Astrocyte (in vitro differentiated cells and primary cell): ENCODE results near the gene ARHGAP24. TPM values are rescaled to one million over a fixed set of nuclear protein-coding genes. Genes with fewer than 3 reads are reported as not detected.

Experiments used
- DNase-seq: peaks from one replicate; pipeline ENCODE4 v3.0.0-alpha.2; 2010; ENCODE audit warnings: low read depth
- FAIRE-seq: peaks from 2 replicates; lab custom pipeline; 2011; peaks lifted over from hg19 to GRCh38; lab: Jason Lieb, UNC
- H2AFZ ChIP-seq: 2 replicates; pipeline ENCODE4 v1.6.0; 2012; ENCODE audit warnings: low read depth, low read length, inconsistent platforms
- H3K27ac ChIP-seq: 2 replicates; pipeline ENCODE4 v1.5.1; 2011; ENCODE audit warnings: low read depth, low read length, inconsistent platforms
- H3K27me3 ChIP-seq: 2 replicates; pipeline ENCODE4 v1.6.0; 2011; ENCODE audit warnings: low read length, inconsistent platforms; ENCODE audit not compliant: insufficient read depth
- H3K36me3 ChIP-seq: 2 replicates; pipeline ENCODE4 v1.5.1; 2011; ENCODE audit warnings: low read length, inconsistent platforms; ENCODE audit not compliant: insufficient read depth
- H3K4me1 ChIP-seq: 2 replicates; pipeline ENCODE4 v1.5.1; 2011; ENCODE audit warnings: low read length, inconsistent platforms; ENCODE audit not compliant: insufficient read depth
- H3K4me2 ChIP-seq: 2 replicates; pipeline ENCODE4 v1.6.0; 2012; ENCODE audit warnings: low read length, inconsistent platforms
- H3K4me3 ChIP-seq: 2 replicates; pipeline ENCODE4 v1.5.1; 2011; ENCODE audit warnings: low read depth, mild to moderate bottlenecking, low read length, inconsistent platforms; ENCODE audit not compliant: insufficient read depth
- H3K79me2 ChIP-seq: 2 replicates; pipeline ENCODE4 v1.6.0; 2012; ENCODE audit warnings: mild to moderate bottlenecking, low read length, inconsistent platforms; ENCODE audit not compliant: insufficient read depth
- H3K9ac ChIP-seq: 2 replicates; pipeline ENCODE4 v1.6.0; 2012; ENCODE audit warnings: mild to moderate bottlenecking, low read length, inconsistent platforms
- H3K9me3 ChIP-seq: 2 replicates; pipeline ENCODE4 v1.5.1; 2012; ENCODE audit warnings: low read depth, mild to moderate bottlenecking, low read length, inconsistent platforms; ENCODE audit not compliant: insufficient read depth
- H4K20me1 ChIP-seq: 2 replicates; pipeline ENCODE4 v1.6.0; 2012; ENCODE audit warnings: low read length, inconsistent platforms; ENCODE audit not compliant: insufficient read depth
- H3K27ac Mint-ChIP-seq: one replicate; pipeline ENCODE4 v1.8.0; 2021; ENCODE audit warnings: mild to moderate bottlenecking, mixed read lengths; ENCODE audit not compliant: unreplicated experiment
- H3K27me3 Mint-ChIP-seq: one replicate; pipeline ENCODE4 v1.8.0; 2021; ENCODE audit warnings: low read depth, mixed read lengths; ENCODE audit not compliant: unreplicated experiment
- H3K36me3 Mint-ChIP-seq: one replicate; pipeline ENCODE4 v1.8.0; 2021; ENCODE audit warnings: low read depth, mixed read lengths; ENCODE audit not compliant: unreplicated experiment
- H3K4me1 Mint-ChIP-seq: one replicate; pipeline ENCODE4 v1.8.0; 2021; ENCODE audit warnings: low read depth, mixed read lengths; ENCODE audit not compliant: unreplicated experiment
- H3K4me3 Mint-ChIP-seq: one replicate; pipeline ENCODE4 v1.8.0; 2021; ENCODE audit warnings: mild to moderate bottlenecking, moderate library complexity, mixed read lengths; ENCODE audit not compliant: unreplicated experiment
- H3K9me3 Mint-ChIP-seq: one replicate; pipeline ENCODE4 v1.8.0; 2021; ENCODE audit warnings: mild to moderate bottlenecking, mixed read lengths; ENCODE audit not compliant: unreplicated experiment
- EZH2 ChIP-seq: IDR thresholded peaks from 2 replicates; pipeline ENCODE4 v1.6.1; 2012; ENCODE audit warnings: mild to moderate bottlenecking, low read length, inconsistent platforms; ENCODE audit not compliant: insufficient read depth
- total RNA-seq: library from RNA; stranded (reverse); gene quantifications from 2 replicates; pipeline ENCODE4 v1.2.1, GENCODE V29; 2021
- TF ChIP-seq, protein P1 (sequence below): IDR thresholded peaks from 2 replicates; pipeline ENCODE4 v1.5.1; 2011; ENCODE audit warnings: low read depth, mild to moderate bottlenecking, inconsistent platforms, low read length, moderate library complexity; ENCODE audit not compliant: insufficient read depth

Gene ARHGAP24
- total RNA-seq, 1 donor from 2014 or later = 2.1 TPM

DNA sequence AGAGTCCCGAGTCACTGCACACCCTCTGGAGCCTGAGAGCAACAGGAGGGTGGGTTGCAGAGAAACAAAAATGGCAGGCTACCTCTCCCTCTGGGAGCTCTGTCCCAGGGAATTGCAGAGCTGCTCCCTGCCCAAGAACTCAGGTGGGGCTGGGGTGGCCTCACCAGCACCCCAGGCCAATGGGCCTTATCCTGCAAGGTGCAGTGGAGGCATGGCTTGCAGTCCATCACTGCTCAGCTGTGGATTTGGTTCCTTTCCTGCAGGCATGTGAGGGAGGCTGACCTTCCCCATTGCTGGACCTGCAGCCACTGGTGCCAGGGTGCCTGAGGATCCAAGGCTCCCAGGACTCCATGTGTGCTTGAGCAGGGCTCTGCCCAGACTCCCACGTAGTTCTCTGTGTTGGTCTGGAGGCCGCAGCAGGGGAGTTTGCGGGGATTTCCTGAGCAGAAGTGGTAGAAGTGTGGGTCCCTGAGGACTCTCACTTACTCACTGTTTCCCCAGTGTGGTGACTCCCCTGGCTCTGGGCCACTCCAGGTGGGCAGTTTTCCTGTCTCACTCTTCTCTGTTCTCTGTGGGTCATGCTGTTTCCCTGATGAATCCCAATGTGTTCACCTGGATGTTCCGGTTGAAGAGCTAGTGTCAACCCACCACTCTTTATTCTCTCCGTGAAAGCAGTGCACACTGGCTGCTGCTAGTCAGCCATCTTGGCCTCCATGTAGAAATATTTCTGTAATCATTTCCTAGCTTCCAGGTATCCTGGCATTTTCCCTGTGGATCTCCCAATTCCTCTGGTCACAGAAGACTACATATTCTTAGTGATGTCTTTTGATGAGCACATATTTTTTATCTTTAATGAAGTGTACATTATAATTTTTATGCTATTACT, 82.3 kb downstream of the ARHGAP24 start:
- no peak overlapping the region for H3K9ac ChIP-seq
- H3K4me1 ChIP-seq = no peaks in the 10 kb centered on the region
- H3K79me2 ChIP-seq = no peaks in the 10 kb centered on the region
- no peaks in the 10 kb centered on the region for H3K9me3 ChIP-seq
- H3K4me3 Mint-ChIP-seq = no peak overlapping the region
- DNase-seq (no peak), FAIRE-seq (no peak)
- no peaks in the 10 kb centered on the region for H4K20me1 ChIP-seq
- no peak overlapping the region for H2AFZ ChIP-seq
- no peak overlapping the region for H3K4me3 ChIP-seq
- no peaks in the 10 kb centered on the region for H3K36me3 ChIP-seq
- TF ChIP-seq EZH2 = no peak
- TF ChIP-seq, protein P1, sequence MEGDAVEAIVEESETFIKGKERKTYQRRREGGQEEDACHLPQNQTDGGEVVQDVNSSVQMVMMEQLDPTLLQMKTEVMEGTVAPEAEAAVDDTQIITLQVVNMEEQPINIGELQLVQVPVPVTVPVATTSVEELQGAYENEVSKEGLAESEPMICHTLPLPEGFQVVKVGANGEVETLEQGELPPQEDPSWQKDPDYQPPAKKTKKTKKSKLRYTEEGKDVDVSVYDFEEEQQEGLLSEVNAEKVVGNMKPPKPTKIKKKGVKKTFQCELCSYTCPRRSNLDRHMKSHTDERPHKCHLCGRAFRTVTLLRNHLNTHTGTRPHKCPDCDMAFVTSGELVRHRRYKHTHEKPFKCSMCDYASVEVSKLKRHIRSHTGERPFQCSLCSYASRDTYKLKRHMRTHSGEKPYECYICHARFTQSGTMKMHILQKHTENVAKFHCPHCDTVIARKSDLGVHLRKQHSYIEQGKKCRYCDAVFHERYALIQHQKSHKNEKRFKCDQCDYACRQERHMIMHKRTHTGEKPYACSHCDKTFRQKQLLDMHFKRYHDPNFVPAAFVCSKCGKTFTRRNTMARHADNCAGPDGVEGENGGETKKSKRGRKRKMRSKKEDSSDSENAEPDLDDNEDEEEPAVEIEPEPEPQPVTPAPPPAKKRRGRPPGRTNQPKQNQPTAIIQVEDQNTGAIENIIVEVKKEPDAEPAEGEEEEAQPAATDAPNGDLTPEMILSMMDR = no peak
- peaks cover 4% of the 10 kb centered on the region for H3K9me3 Mint-ChIP-seq
- H3K36me3 Mint-ChIP-seq = no peaks in the 10 kb centered on the region
- H3K4me2 ChIP-seq = no peak overlapping the region
- no peaks in the 10 kb centered on the region for H3K27me3 ChIP-seq
- no peaks in the 10 kb centered on the region for H3K4me1 Mint-ChIP-seq
- H3K27me3 Mint-ChIP-seq = no peaks in the 10 kb centered on the region
- no peak overlapping the region for H3K27ac ChIP-seq
- no peak overlapping the region for H3K27ac Mint-ChIP-seq

DNA sequence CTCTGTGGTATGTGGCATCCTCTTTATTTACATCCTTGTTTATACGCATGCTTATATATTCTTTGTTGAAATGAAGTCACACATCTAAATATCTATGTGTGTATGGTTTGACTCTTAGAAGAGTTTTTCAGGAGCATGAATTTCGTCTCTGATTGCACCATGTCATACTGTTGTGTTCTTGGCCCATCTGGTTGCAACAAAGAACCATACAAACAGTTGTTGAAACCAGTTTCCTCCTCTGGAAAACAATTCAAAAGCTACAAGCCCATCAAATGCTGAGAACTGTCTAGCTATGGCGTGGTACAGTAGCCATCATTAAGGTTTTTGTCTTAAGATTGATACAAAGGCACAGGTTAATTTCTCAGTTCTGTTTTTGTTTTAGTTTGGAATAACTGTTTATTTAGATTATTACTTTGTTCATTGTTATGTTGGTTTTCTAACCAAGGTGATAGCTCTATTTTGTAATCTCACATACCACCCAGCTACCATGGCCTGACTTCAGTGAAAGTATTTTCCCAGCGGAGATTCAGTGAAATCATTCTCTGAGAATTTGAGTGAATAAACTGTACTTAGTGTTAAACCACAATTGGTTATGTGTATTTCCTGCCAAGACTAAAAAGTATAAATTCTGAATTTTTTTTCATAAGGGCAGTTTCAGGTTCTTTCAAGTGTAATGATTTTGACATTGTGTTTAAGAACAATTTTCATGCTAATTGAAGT, 91.0 kb downstream of the ARHGAP24 start:
- Mint-ChIP-seq H3K4me3 (no peak overlapping the region), H3K4me1 (no peaks in the 10 kb centered on the region), H3K27me3 (peaks cover 3% of the 10 kb centered on the region), H3K27ac (no peak overlapping the region), H3K36me3 (no peaks in the 10 kb centered on the region), H3K9me3 (no peaks in the 10 kb centered on the region)
- no peaks in the 10 kb centered on the region for H4K20me1 ChIP-seq
- peaks cover 3% of the 10 kb centered on the region for H3K4me1 ChIP-seq
- H3K27me3 ChIP-seq = no peaks in the 10 kb centered on the region
- no peak overlapping the region for H2AFZ ChIP-seq
- TF ChIP-seq EZH2 = no peak
- TF ChIP-seq, protein P1 = no peak
- H3K9ac ChIP-seq = no peak overlapping the region
- H3K4me3 ChIP-seq = no peak overlapping the region
- H3K27ac ChIP-seq = no peak overlapping the region
- H3K9me3 ChIP-seq = no peaks in the 10 kb centered on the region
- no peaks in the 10 kb centered on the region for H3K79me2 ChIP-seq
- H3K36me3 ChIP-seq = no peaks in the 10 kb centered on the region
- H3K4me2 ChIP-seq = no peak overlapping the region
- peak; percentile 76 for FAIRE-seq
- peak; percentile 77 for DNase-seq
